NCI-H2196 (cell line): ENCODE results near the gene CHMP3.
"Not testable (repeated sequence)": the region's sequence is repeated elsewhere in the genome, so short reads cannot be mapped to it uniquely, and the experiment has no call there.

ENCODE experiments used
- DNase-seq: peaks from one replicate; lab custom pipeline; 2025; ENCODE audit not compliant: unreplicated experiment; lab: John Stamatoyannopoulos, UW

CHMP3 gene

DNA sequence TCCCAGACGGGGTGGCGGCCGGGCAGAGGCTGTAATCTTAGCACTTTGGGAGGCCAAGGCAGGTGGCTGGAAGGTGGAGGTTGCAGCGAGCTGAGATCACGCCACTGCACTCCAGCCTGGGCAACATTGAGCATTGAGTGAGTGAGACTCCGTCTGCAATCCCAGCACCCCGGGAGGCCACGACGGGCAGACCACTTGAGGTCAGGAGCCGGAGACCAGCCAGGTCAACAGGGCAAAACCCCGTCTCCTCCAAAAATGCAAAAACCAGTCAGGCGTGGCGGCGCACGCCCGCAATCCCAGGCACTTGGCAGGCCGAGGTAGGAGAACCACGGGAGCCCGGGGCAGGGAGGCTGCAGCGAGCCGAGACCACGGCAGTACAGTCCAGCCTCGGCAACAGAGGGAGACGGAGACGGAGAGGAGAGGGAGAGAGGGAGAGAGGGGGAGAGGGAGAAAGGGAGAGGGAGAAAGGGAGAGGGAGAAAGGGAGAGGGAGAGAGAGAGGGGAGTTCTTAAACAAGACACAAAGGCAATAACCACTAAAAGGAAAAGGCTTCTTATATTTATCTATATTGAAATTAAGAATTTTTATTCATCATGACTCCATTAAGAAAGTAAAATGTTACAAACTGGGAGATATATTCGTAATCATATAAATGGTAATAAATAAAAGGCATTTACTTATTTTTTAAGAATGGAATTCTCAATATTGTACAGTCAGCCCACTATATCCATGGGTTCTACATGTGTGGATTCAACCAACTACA lies 13.1 kb downstream of the CHMP3 start:
- not testable (repeated sequence) for DNase-seq

DNA sequence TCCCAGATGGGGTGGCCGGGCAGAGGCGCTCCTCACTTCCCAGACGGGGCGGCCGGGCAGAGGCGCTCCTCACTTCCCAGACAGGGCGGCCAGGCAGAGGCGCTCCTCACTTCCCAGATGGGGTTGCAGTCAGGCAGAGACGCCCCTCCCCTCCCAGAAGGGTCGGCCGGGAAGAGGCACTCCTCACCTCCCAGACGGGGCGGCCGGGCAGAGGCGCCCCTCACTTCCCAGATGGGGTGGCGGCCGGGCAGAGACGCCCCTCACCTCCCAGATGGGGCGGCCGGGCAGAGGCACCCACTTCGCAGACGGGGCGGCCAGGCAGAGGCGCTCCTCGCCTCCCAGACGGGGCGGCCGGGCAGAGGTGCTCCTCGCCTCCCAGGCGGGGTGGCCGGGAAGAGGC lies 13.8 kb downstream of the CHMP3 start:
- DNase-seq = not testable (repeated sequence)

DNA sequence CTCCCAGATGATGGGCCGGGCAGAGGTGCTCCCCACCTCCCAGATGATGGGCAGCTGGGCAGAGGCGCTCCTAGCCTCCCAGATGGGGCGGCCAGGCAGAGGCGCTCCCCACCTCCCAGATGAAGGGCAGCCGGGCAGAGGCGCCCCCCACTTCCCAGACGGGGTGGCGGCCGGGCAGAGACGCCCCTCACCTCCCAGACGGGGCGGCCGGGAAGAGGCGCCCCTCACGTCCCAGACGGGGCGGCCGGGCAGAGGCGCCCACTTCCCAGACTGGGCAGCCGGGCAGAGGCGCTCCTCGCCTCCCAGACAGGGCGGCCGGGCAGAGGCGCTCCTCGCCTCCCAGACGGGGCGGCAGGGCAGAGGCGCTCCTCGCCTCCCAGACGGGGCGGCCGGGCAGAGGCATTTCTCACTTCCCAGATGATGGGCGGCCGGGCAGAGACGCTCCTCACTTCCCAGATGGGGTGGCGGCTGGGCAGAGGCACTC lies 14.3 kb downstream of the CHMP3 start:
- not testable (repeated sequence) for DNase-seq

DNA sequence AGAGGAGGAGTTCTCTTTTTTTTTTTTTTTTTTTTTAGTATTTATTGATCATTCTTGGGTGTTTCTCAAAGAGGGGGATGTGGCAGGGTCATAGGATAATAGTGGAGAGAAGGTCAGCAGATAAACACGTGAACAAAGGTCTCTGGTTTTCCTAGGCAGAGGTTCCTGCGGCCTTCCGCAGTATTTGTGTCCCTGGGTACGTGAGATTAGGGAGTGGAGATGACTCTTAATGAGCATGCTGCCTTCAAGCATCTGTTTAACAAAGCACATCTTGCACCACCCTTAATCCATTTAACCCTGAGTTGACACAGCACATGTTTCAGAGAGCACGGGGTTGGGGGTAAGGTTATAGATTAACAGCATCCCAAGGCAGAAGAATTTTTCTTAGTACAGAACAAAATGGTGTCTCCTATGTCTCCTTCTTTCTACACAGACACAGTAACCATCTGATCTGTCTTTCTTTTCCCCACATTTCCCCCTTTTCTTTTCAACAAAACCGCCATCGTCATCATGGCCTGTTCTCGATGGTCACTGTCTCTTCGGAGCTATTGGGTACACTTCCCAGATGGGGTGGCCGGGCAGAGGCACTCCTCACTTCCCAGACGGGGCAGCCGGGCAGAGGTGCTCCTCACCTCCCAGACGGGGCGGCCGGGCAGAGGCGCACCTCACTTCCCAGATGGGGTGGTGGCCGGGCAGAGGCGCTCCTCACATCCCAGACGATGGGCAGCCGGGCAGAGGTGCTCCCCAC lies 14.9 kb downstream of the CHMP3 start:
- DNase-seq = not testable (repeated sequence)

DNA sequence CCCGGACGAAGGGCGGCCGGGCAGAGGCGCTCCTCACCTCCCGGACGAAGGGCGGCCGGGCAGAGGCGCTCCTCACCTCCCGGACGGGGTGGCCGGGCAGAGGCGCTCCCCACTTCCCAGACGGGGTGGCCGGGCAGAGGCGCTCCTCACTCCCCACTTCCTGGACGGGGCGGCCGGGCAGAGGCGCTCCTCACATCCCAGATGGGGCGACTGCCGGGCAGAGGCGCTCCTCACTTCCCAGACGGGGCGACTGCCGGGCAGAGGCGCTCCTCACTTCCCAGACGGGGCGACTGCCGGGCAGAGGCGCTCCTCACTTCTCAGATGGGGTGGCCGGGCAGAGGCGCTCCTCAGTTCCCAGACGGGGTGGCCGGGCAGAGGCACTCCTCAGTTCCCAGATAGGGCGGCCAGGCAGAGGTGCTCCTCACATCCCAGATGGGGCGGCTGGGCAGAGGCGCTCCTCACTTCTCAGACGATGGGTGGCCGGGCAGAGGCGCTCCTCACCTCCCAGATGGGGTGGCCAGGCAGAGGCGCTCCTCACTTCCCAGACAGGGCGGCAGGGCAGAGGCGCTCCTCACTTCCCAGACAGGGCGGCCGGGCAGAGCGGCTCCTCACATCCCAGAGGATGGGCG lies 17.8 kb downstream of the CHMP3 start:
- not testable (repeated sequence) for DNase-seq

DNA sequence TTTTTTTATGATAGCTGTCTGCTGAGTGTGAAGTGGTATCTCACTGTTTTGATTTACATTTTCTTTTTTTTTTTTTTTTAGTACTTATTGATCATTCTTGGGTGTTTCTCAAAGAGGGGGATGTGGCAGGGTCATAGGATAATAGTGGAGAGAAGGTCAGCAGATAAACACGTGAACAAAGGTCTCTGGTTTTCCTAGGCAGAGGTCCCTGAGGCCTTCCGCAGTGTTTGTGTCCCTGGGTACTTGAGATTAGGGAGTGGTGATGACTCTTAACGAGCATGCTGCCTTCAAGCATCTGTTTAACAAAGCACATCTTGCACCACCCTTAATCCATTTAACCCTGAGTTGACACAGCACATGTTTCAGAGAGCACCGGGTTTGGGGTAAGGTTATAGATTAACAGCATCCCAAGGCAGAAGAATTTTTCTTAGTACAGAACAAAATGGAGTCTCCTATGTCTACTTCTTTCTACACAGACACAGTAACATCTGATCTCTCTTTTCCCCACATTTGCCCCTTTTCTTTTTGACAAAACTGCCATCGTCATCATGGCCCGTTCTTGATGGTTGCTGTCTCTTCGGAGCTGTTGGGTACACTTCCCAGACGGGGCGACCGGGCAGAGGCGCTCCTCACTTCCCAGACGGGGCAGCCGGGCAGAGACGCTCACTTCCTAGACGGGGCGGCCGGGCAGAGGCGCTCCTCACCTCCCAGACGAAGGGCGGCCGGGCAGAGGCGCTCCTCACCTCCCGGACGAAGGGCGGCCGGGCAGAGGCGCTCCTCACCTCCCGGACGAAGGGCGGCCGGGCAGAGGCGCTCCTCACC lies 18.8 kb downstream of the CHMP3 start:
- not testable (repeated sequence) for DNase-seq

DNA sequence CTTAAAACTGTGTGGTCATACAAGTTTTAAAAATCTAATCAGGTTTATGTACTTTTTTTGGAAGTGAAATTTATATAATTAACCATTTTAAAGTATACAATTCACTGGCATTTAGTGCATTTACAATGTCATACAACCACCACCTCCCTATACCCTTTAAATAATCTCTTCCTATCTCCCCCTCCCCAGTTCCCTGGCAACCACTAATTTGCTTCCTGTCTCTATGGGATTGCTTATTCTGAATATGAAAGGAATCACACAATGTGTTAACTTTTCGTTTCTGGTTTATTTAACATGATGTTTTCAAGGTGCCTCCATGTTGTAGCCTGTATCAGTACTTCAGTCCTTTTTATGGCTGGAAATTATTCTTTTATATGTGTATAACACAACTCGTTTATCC lies 19.4 kb downstream of the CHMP3 start:
- no peak for DNase-seq

DNA sequence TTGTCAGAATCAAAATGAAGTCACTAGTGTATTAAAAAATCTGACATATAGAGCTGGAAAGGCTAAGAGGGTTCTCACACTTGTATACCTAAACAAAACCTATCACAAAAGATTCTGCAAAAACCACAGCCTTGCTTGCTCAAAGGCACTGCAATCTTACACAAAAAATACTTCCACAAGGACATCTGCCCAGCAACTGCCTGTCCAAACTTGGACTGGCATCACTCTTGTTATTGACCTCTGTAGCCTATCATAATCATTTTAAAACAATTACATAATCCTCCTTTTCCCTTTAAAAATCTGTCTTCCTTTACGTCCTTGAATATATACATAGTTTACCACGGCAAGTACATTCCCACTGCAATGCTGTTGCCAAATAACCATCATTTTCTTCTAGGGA lies 19.9 kb downstream of the CHMP3 start:
- no peak for DNase-seq

DNA sequence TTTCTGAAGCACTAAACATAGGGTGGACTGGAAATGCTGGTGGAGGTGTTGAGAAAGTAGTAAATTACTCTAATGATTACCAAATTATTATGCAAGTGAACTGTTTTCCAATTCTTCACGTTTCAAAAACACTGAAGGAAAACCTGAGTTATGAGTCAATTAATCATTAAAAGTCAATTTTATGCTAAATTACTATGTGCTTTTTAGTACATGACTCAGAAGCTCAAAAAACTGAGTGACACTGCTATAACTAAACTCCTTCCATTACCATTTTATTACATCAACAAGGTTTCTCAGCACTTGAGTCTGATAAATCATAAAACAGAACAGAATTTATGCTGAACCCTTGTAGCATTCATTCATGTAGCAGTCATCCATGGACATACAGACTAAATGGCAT lies 20.4 kb downstream of the CHMP3 start:
- no peak for DNase-seq

DNA sequence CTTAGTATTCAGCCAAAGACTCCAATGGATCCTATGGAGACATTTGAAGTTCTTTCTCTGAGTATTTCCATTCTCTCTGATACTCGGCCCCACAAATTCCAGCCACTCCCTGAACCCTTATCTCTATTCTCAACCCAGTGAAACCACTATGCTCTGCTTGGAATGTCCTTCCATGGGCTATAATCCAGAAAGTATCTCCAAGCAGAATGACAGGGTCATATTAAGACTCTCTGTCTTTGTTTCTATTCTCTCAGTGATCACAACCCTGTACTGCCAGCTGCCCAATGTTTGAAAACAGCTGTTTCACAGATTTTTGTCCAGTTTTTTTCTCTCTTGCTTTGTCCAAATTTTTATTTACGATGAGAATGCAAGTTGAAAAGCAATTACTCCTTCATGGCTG lies 21.9 kb downstream of the CHMP3 start:
- DNase-seq = no peak

DNA sequence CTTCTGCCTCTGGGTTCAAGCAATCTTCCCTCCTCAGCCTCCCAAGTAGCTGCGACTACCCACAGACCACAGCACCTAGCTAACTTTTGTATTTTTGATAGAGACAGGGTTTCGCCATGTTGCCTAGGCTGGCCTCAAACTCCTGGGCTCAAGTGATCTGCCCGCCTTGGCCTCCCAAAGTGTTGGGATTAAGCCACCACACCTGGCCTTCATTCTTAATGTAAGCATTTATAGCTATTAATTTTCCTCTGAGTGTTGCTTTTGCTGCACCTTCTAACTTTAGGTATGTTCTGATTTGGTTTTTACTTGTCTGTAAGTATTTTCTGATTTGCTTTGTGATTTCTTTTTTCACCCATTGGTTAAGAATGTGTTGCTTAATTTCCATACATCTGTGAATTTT lies 29.7 kb downstream of the CHMP3 start:
- DNase-seq = no peak

DNA sequence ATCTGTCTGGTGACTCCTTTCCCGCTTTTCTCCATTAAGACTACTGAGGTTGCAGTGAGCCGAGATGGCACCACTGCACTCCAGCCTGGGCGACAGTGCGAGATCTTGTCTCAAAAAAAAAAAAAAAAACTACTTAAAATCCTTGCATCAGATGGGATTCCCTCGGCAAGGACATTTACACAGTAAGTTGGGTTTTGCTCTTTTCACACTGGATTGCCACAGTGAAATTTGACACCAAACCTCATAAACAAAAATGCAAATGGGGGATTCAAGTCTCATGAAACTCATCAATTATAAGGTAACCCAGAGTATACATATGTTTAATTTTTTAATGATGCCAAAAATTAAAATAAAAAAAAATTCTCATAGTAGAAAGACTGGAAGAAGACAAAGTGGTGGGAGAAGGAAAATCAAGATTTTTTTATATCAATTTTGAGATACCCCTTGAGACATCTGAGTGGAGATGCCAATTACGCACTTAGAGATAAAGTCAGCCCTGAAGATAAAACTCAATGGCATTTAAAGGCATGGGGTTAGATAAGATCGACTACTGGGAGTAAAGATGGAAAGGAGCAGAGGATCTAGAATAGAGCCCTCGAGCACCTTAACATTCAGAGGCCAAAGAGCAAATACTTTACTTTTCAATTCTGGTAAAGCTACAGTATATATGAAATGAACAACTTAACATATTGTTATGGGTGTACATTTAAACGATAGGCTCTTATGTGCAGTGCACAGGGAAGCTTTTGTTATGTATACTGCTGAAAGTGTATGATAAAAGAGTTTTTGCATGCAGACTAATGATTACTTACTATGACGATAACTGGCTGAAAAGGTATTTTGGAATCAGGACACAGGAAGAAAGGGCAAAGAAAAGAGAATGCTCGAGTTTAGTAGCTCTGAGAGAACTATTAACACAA lies 37.6 kb downstream of the CHMP3 start:
- no peak for DNase-seq

DNA sequence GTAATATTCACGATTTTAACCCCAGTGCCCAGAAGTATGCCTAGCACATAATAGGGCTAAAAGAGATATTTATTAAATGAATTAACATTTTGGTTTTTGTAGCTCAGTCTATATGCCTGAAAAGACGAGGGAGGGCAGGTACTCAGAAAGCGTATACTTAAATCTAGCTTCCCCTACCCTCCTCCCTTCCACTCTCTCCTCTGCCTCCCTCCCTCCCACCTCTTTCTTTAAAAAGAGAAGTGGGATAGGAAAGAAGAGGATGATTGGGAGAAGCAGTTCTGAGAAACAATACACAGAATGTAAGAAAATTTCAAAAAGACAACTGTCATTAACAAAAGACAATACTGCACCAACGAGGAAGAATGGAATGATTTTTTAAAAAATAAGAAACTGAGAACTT lies 39.8 kb downstream of the CHMP3 start:
- no peak for DNase-seq

DNA sequence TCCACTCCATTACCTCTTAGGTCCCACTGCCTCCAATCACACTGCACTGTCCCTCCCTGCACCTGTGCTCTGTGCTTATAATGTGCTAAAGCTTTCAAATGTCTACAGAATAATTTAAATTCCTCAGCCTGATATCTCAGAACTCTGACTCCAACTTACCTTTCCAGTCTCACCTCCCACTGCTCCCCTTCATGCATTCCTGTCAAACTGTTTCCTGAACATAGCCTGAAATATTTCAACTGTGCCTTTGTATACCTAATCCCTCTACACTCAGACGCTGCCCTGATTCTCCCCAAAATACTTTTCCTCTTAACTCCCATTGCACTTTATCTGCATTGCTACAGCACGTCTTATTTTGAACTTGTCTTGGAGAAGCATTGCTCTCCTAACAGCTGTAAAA lies 40.5 kb downstream of the CHMP3 start:
- DNase-seq = no peak

DNA sequence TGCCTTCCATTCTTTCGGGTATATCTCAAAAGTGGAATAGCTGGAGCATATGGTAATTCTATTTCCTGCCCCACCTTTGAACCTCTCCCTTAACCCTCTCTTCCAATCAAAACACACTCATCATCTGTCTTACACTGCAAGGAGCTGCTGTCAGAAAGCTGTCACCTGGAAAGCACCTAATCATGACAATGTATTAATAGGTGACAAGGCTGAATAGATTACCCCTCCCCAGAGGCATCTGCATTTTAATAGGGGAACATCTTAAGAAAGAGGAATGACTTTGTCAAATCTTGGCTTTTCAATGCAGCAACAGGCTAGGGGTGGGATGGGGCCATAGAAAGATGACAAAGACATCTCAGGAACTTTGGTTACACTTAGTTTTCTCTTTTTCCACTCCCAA lies 41.3 kb downstream of the CHMP3 start:
- DNase-seq = no peak

DNA sequence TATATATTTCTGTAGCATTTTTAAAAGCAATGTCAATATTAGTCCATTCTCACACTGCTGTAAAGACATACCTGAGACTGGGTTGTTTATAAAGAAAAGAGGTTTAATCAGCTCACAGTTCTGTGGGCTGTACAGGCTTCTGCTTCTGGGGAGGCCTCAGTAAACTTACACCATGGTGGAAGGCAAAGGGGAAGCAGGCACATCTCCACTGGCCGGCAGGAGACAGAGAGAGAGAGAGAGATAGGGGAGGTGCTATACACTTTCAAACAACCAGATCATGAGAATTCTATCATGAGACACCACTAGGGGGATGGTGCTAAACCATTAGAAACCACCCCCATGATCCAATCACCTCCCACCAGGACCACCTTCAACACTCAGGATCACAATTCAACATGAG lies 43.1 kb downstream of the CHMP3 start:
- no peak for DNase-seq

DNA sequence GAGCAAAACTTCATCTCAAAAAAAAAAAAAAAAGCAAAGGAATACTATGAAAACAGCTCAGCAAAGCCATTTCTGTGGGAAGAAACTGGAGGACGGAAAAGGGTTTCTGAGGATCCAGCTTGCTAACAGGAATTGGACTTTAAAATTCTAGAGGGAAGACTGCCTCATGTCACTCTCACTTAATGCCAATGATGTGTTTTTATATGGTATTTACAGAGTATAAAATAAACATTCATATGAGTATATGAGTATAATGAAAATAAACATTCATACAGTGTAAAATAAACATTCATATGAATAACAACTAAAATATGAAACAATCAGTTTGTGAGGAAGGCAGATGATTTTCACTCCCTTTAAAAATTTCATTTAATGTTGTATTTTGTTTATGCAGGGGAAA lies 43.9 kb downstream of the CHMP3 start:
- DNase-seq = no peak

DNA sequence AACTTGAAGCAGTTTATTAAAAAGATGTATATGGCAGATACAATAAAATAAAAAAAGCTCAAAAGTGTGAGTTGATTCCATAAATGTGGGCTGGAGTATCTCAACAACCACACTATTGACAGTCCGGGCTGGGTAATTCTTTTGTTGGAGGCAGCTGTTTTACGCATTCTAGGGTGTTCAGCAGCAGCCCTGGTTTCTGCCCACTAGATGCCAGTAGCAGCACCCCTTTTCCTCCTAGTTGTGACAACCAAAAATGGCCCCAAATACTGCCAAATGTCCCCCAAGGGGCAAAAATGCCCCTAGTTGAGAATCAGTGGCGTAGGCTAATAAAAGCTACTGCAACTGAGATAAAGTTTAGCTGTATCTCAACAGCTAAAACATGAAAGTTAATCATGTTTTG lies 44.8 kb downstream of the CHMP3 start:
- DNase-seq = no peak

DNA sequence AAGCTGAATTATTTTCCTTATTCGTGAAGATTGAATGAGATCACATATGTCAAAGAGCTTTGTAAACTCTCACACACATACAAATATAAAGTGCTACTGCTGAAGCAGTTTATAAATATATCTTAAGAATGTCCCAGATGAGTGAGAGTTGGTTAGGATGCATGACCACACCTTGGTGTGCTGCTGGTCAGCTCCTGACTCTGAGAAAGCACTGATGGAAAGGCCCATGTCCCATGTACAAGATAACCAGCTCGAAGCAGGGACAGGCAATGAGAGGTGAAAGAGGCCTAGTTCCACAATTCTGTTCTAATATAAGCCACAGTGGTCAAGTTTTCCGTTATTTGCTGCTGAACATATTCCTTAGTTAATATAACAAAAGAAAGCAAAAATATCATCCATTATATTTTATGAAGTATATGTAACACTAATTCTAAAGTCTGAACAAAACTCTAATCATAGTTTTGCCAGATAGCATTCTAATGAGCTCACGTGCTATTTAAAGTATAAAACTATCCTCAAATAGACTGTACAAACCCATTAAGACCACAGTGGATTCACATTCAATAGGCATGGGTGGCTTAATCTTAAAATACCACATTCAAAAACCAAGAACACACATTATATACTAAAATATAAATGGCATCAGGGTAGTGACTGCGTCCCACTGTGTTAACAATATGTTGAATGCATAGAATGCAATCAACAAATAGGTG lies 49.1 kb downstream of the CHMP3 start:
- DNase-seq = no peak
